Panc1 (cell line): Measurements from ENCODE around the gene ERI2. TPM values are rescaled to one million over a fixed set of nuclear protein-coding genes. Genes with fewer than 3 reads are reported as not detected.

Experiments
- ATAC-seq: fragments of 200-7000 bp; cut with Tn5 transposase; 2 replicates; pipeline ENCODE4 v1.9.1; 2020; ENCODE audit warnings: mild to moderate bottlenecking, moderate library complexity
- BruUV-seq: library from RNA; stranded (reverse); fragments of 400-500 nt; replicated peaks from 2 replicates; lab custom pipeline; 2021; lab: Mats Ljungman, UMichigan
- CTCF ChIA-PET: fragments of 300-600 bp; sonication (Branson Sonifier 250); formaldehyde crosslinking; loops from one replicate; lab custom pipeline; 2022; ENCODE audit warnings: antibody characterized with exemption; lab: Charles Lee
- POLR2A ChIA-PET: fragments of 300-600 bp; sonication (Branson Sonifier 250); formaldehyde crosslinking; loops from one replicate; lab custom pipeline; 2022; ENCODE audit warnings: antibody characterized with exemption; lab: Charles Lee
- DNase-seq: peaks from one replicate; pipeline ENCODE4 v3.0.0-alpha.2; 2010; ENCODE audit warnings: low read depth, low spot score
- H3K27ac ChIP-seq: 2 replicates; pipeline ENCODE4 v1.5.1; 2011; ENCODE audit warnings: mild to moderate bottlenecking, low read length, inconsistent platforms
- H3K27me3 ChIP-seq: fragments of 200-500 bp; sonication (Bioruptor generic); 2 replicates; pipeline ENCODE4 v1.6.0; 2014; ENCODE audit warnings: low read length, inconsistent platforms; ENCODE audit not compliant: control insufficient read depth, insufficient read depth
- H3K36me3 ChIP-seq: fragments of 200-500 bp; sonication (Bioruptor generic); 2 replicates; pipeline ENCODE4 v1.5.1; 2014; ENCODE audit warnings: inconsistent platforms, mild to moderate bottlenecking, low read length, moderate library complexity; ENCODE audit not compliant: control insufficient read depth, insufficient read depth
- H3K4me1 ChIP-seq: 2 replicates; pipeline ENCODE4 v1.5.1; 2011; ENCODE audit warnings: inconsistent platforms, mild to moderate bottlenecking, low read length, moderate library complexity; ENCODE audit not compliant: control insufficient read depth, insufficient read depth
- H3K4me3 ChIP-seq, 2 experiments: 2 replicates each; pipeline ENCODE4 v1.5.1; 2011 to 2012; ENCODE audit warnings: low read depth in 2 of 2, low read length in 2 of 2, mild to moderate bottlenecking in 2 of 2, inconsistent platforms in 1 of 2, moderate library complexity in 1 of 2
- H3K9me3 ChIP-seq: fragments of 200-500 bp; sonication (Bioruptor generic); 2 replicates; pipeline ENCODE4 v1.5.1; 2014; ENCODE audit warnings: low read depth, mild to moderate bottlenecking, inconsistent platforms, low read length, moderate library complexity; ENCODE audit not compliant: control insufficient read depth, insufficient read depth
- CTCF ChIP-seq: fragments of 450-650 bp; IDR thresholded peaks from 2 replicates; pipeline ENCODE4 v1.5.1; 2017; ENCODE audit warnings: mild to moderate bottlenecking
- POLR2AphosphoS5 ChIP-seq: IDR thresholded peaks from 2 replicates; pipeline ENCODE4 v1.6.1; 2012; ENCODE audit warnings: mild to moderate bottlenecking, low read depth, low read length, moderate library complexity
- REST ChIP-seq, 2 experiments: IDR thresholded peaks; 2 replicates each; pipeline ENCODE4 v1.6.1; 2011 to 2012; ENCODE audit warnings: low read depth in 2 of 2, control low read depth in 1 of 2, low read length in 1 of 2, mild to moderate bottlenecking in 1 of 2, moderate library complexity in 1 of 2; ENCODE audit not compliant: insufficient read depth in 1 of 2
- SIN3A ChIP-seq: IDR thresholded peaks from 2 replicates; pipeline ENCODE4 v1.6.1; 2012; ENCODE audit warnings: low read depth, mild to moderate bottlenecking, low read length, moderate library complexity, borderline replicate concordance; ENCODE audit not compliant: insufficient read depth
- TCF7L2 ChIP-seq: IDR thresholded peaks from 2 replicates; pipeline ENCODE4 v1.6.1; 2011; ENCODE audit warnings: mild to moderate bottlenecking, low read depth, low read length, inconsistent platforms
- in situ Hi-C: cut with HindIII; loops from 2 replicates; pipeline ENCODE4 v1.10.0; 2016; ENCODE audit warnings: low sequenced_read_pairs, low pct_unique_long_range_greater_than_20kb
- intact Hi-C: fragments of 100-400 bp; cut with micrococcal nuclease; formaldehyde crosslinking; loops from one replicate; pipeline ENCODE4 v1.10.0; 2022; ENCODE audit not compliant: unreplicated experiment
- total RNA-seq: library from RNA; stranded (reverse); gene quantifications from one replicate; pipeline ENCODE4 v1.2.1, GENCODE V29; 2021; ENCODE audit not compliant: unreplicated experiment

Gene ERI2
- total RNA-seq, 1 experiment from 2014 or later: 20.4 TPM

GRCh38 chr16:20803561-20804214 is 2.6 kb downstream of the ERI2 start:
- H3K4me3 ChIP-seq: no peak overlapping the region
- ChIA-PET POLR2A (no interaction called here), CTCF (no interaction called here)
- DNase-seq: no peak
- no peak overlapping the region for H3K27ac ChIP-seq
- no TSS peak for BruUV-seq
- H3K4me1 ChIP-seq: peaks cover 9% of the 10 kb centered on the region
- no peak for TF ChIP-seq TCF7L2
- TF ChIP-seq POLR2AphosphoS5: no peak
- TF ChIP-seq SIN3A: no peak
- TF ChIP-seq CTCF: no peak
- no peak for TF ChIP-seq REST (IDR thresholded peaks at IDR 0.05; ENCODE audit: insufficient read depth in 1 of 2, low read depth in 2 of 2, low read length in 1 of 2)
- H3K27me3 ChIP-seq: no peaks in the 10 kb centered on the region
- intact Hi-C loops: no loop called here
- ATAC-seq: no peak
- H3K9me3 ChIP-seq: no peaks in the 10 kb centered on the region
- H3K36me3 ChIP-seq: peaks cover 17% of the 10 kb centered on the region; the same call in 1 of the 2 replicates
- in situ Hi-C loops: no loop called here

GRCh38 chr16:20803192-20803560 is 3.1 kb downstream of the ERI2 start:
- CTCF ChIA-PET: no interaction called here
- ATAC-seq (no peak), DNase-seq (no peak)
- H3K27me3 ChIP-seq: no peaks in the 10 kb centered on the region
- H3K4me3 ChIP-seq: no peak overlapping the region
- H3K36me3 ChIP-seq: peaks cover 19% of the 10 kb centered on the region; the same call in 1 of the 2 replicates
- peaks cover 7% of the 10 kb centered on the region for H3K4me1 ChIP-seq
- no peak overlapping the region for H3K27ac ChIP-seq
- no peak for TF ChIP-seq SIN3A
- no peak for TF ChIP-seq POLR2AphosphoS5
- TF ChIP-seq REST (IDR thresholded peaks at IDR 0.05; ENCODE audit: insufficient read depth in 1 of 2, low read depth in 2 of 2, low read length in 1 of 2): no peak
- TF ChIP-seq CTCF: no peak
- TF ChIP-seq TCF7L2: no peak
- POLR2A ChIA-PET: no interaction called here
- in situ Hi-C loops (no loop called here), intact Hi-C loops (no loop called here)
- no TSS peak for BruUV-seq
- no peaks in the 10 kb centered on the region for H3K9me3 ChIP-seq
